ENCODE data around the gene SLC19A1.

GRCh38 chr21:45479691-45480675, 62.3 kb downstream of the SLC19A1 start:
- TF ChIP-seq CTCF (IDR thresholded peaks at IDR 0.05), result no peak
- TF ChIP-seq POLR2A (IDR thresholded peaks at IDR 0.05), result no peak
